ENCODE data around the gene STX8.
"Not testable (repeated sequence)": the region's sequence is repeated elsewhere in the genome, so short reads cannot be mapped to it uniquely, and the experiment has no call there.

The STX8 gene, protein sequence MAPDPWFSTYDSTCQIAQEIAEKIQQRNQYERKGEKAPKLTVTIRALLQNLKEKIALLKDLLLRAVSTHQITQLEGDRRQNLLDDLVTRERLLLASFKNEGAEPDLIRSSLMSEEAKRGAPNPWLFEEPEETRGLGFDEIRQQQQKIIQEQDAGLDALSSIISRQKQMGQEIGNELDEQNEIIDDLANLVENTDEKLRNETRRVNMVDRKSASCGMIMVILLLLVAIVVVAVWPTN

GRCh38 chr17:9575381-9576101 is at the start of gene STX8:
TSS of gene STX8 (minus strand) at chr17:9575820. CDS start at chr17:9575808, 12 bp downstream.
- peak; percentile 83 to 96 (median 92) for DNase-seq
- intact Hi-C loops (cut with DNase I) = no loop called here

DNA sequence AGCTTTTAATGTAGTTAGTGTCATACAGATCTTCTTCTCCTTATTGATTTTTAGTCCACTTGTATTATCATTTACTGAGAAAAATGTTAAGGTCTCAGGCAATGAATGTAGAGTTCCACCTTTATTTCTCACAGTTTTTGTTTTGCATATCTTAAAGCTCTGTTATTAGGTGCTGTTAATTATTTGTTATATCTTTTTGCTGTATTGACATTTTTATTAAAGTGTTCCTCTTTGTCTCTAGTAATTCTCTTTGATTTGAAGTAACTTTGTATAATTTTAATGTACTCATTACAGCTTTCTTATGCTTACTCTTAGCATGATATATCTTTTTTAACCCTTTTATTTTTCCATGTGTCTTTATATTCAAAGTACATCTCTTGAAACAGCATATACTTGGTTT is 47.3 kb upstream of the STX8 start:
- DNase-seq = no peak
- intact Hi-C loops (cut with DNase I) = no loop called here

GRCh38 chr17:9615486-9615885 is 39.9 kb upstream of the STX8 start:
- intact Hi-C loops (cut with DNase I) = no loop called here
- no peak for DNase-seq

DNA sequence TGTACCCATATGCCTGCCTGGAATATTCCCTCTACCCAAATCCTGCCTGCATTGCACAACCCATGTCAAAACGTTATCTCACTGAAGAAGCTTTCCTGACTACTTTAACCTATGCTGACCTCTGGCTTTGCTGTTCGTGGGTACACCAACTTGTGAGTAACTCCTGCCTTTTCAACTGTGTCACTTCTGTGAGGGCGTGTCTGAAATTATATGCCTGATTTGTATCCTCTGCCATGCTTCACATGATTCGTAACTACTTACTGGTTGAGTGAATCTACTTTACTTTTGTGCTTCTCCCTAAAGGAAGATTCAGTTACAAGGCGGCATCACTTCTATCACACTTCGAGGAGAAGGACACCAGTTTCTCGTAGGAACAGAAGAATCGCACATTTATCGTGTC is 36.4 kb upstream of the STX8 start:
- DNase-seq = no peak
- intact Hi-C loops (cut with DNase I) = no loop called here

DNA sequence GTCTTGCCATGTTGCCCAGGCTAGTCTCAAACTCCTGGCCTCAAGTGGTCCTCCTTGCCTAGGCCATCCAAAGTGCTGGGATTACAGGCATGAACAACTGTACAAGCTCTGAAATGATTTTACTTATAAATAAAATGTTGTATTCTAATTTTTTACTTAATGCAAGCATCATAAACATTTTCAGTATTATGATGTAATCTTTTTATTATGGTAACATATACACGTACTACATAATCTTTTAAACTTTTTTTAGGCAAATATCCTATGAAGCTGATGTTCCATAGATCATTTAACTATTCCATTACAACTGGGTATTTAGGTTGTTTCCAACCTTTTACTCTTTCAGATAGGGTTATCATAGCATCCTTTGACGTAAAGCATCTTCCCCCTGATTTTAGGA is 35.9 kb upstream of the STX8 start:
- intact Hi-C loops (cut with DNase I) = no loop called here
- no peak for DNase-seq

- intact Hi-C loops (cut with DNase I); DNase-seq: not testable (repeated sequence)
These were observed 31.4 kb upstream of the STX8 start for GRCh38 chr17:9607058-9607457.

DNA sequence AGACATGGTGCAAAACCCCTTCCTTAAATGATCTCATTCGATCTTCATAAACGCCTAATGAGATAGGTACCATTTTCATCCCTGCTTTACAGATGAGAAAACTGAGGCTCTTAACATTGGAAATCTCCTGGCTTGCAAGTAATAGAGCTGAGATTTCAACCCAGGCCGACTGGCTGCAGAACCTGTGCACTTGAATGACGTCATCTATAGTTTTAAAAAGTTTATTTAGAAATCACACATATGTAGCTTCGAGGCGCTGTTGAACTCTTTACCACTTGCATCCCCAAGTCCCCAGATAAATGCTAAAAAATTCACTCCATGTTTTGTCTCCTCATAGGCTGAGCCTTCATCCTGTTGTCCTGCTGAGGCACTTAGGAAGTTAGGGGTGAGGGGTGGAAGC is 30.8 kb upstream of the STX8 start:
- no peak for DNase-seq
- intact Hi-C loops (cut with DNase I) = no loop called here

GRCh38 chr17:9604583-9604982 is 29.0 kb upstream of the STX8 start:
- DNase-seq; intact Hi-C loops (cut with DNase I): not testable (repeated sequence)

GRCh38 chr17:9598661-9599060 is 23.0 kb upstream of the STX8 start:
- DNase-seq = no peak
- intact Hi-C loops (cut with DNase I) = no loop called here

DNA sequence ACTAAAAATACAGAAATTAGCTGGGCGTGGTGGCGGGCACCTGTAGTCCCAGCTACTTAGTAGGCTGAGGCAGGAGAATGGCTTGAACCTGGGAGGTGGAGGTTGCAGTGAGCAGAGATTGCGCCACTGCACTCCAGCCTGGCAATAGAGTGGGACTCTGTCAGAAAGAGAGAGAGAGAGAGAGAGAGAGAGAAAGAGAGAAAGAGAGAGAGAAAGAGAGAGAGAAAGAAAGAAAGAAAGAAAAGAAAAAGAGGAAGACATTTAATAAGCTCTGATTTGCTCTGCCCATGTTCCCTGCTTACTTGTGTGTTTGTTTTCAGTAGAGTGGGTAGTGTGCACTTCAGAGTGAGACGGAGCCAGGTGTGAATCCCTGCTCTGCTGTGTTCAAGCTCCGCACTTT is 22.0 kb upstream of the STX8 start:
- intact Hi-C loops (cut with DNase I); DNase-seq: not testable (repeated sequence)

DNA sequence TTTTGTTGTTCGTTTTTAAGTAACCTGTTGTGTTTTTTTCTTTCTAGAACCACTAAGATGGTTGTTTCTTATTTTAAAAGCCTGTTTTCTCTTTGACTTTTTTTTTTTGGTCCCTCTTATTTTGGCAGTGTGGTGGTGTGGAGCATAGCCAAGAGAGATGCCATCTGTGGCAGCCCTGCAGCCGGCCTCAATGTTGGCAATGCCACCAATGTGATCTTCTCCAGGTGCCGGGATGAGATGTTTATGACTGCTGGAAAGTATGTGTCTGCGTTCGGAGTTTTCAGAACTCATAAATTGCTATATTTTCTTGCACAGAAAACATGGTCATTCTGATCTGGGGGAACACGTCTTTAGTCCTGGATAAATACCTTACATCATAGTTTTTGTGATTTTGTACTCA is 18.4 kb upstream of the STX8 start:
- intact Hi-C loops (cut with DNase I) = no loop called here
- no peak for DNase-seq

- DNase-seq = no peak
- intact Hi-C loops (cut with DNase I) = no loop called here
These were observed 12.5 kb upstream of the STX8 start for GRCh38 chr17:9587969-9588656.

DNA sequence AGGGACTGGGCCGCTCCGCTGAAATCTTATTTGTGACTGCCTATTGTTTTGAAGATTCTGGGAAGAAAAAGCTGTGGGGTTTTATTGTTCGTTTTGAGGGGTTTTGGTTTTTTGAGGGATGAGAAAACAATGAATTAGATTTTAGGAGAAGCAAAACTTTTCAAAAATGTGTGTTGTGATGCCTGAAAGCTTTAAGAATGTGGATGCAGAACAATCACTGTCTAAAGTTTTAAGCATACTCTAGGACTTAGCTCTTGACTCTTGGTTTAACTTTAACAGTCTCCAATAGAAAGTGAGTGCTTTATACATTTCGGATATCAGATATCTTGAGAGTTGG is 1.7 kb upstream of the STX8 start:
- no peak for DNase-seq
- intact Hi-C loops (cut with DNase I) = no loop called here

DNA sequence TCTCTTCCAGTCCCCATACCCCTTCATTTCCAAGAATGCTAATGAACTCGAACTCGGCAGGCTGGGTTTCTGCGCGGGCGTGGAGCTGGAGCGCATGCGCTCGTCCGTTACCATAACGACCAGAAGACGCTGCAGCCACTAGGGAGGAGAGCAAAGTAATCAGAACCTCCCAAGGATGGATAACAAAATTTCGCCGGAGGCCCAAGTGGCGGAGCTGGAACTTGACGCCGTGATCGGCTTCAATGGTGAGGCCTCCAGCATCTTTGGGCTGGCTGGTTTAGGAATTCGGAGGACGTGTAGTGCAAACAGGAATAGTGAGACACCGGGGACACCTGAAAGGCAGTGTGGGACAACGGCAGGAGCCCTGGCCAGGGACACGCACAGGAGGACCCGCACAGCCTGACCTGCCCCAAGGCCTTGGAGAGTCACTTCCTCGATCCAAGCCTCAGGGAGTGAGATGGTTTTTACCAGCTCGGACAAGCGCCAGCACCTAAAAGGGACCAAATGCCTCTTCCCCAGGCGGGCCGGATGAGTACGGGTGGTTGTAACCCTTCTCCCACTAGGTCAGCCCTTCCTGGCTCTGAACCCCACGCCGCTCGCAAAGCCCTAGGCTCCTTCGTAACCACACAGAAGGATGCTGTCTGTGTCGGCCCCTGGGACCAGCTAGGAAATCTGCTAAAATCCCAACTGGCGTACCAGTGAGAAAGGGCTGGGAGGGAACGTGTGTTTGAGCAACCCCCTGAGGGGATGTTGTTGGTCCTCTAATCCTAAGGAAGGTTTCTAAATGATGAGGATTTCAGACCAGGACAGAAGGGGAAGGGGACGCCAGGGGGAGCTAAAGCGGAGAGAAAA is 1.1 kb upstream of the STX8 start, which contains the start of gene CFAP52:
Gene CFAP52, plus strand, starts transcription at position 122 of the 852 bp plus-strand sequence. Its CDS starts 54 bp downstream, at position 176.
- intact Hi-C loops (cut with DNase I) = no loop called here
- peak; percentile 60 to 93 (median 87) for DNase-seq

GRCh38 chr17:9571201-9571600 is 4.4 kb downstream of the STX8 start:
- DNase-seq = no peak
- intact Hi-C loops (cut with DNase I) = no loop called here

- DNase-seq = no peak
- intact Hi-C loops (cut with DNase I) = no loop called here
These were observed 6.5 kb downstream of the STX8 start for GRCh38 chr17:9568957-9569588.

- DNase-seq = no peak
- intact Hi-C loops (cut with DNase I) = no loop called here
These were observed 7.6 kb downstream of the STX8 start for GRCh38 chr17:9568004-9568403.

DNA sequence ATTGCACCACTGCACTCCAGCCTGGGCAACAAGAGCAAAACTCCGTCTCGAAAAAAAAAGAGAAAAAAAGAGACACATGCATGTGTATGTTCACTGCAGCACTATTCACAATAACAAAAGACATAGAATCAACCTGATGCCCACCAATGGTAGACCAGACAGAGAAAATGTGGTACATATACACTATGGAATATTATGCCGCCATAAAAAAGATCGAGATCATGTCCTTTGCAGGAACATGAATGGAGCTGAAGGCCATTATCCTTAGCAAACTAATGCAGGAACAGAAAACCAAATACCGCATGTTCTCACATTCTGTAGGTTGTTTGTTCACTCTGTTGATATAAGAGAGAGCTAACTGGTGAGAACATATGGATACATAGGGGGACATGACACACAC is 8.9 kb downstream of the STX8 start:
- intact Hi-C loops (cut with DNase I); DNase-seq: not testable (repeated sequence)

- no peak for DNase-seq
- intact Hi-C loops (cut with DNase I) = no loop called here
These were observed 9.6 kb downstream of the STX8 start for GRCh38 chr17:9566067-9566466.
